H9 (cell line): Measurements from ENCODE around the gene SETDB2. TPM values are rescaled to one million over a fixed set of nuclear protein-coding genes. Genes with fewer than 3 reads are reported as not detected.

Source experiments
- DNase-seq: peaks from one replicate; pipeline ENCODE4 v3.0.0-alpha.2; 2017
- H2AFZ ChIP-seq: one replicate; pipeline ENCODE4 v1.6.1; 2013; ENCODE audit warnings: mild to moderate bottlenecking, low read length, control low read depth, moderate library complexity
- H2AK5ac ChIP-seq: 2 replicates; pipeline ENCODE4 v1.6.1; 2013; ENCODE audit warnings: low read length, control low read depth, mixed read lengths; ENCODE audit not compliant: insufficient read length
- H2BK120ac ChIP-seq: one replicate; pipeline ENCODE4 v1.6.1; 2013; ENCODE audit warnings: low read depth, mild to moderate bottlenecking, low read length, control low read depth, inconsistent platforms; ENCODE audit not compliant: poor library complexity, severe bottlenecking
- H2BK12ac ChIP-seq: 2 replicates; pipeline ENCODE4 v1.6.1; 2013; ENCODE audit warnings: low read length, control low read depth, mixed read lengths, low read depth; ENCODE audit not compliant: insufficient read length
- H2BK15ac ChIP-seq: 2 replicates; pipeline ENCODE4 v1.6.1; 2013; ENCODE audit warnings: low read depth, low read length, control low read depth
- H2BK20ac ChIP-seq: one replicate; pipeline ENCODE4 v1.6.1; 2013; ENCODE audit warnings: low read depth, mild to moderate bottlenecking, low read length, control low read depth, inconsistent platforms; ENCODE audit not compliant: poor library complexity, severe bottlenecking
- H2BK5ac ChIP-seq: 2 replicates; pipeline ENCODE4 v1.6.1; 2013; ENCODE audit warnings: low read length, control low read depth, mixed read lengths; ENCODE audit not compliant: insufficient read length
- H3K14ac ChIP-seq: 2 replicates; pipeline ENCODE4 v1.6.1; 2013; ENCODE audit warnings: low read length, control low read depth; ENCODE audit not compliant: insufficient read depth
- H3K18ac ChIP-seq: 2 replicates; pipeline ENCODE4 v1.6.1; 2013; ENCODE audit warnings: low read depth, mild to moderate bottlenecking, mixed read lengths, low read length, control low read depth; ENCODE audit not compliant: insufficient read length
- H3K23ac ChIP-seq: 2 replicates; pipeline ENCODE4 v1.6.1; 2013; ENCODE audit warnings: low read length, control low read depth, mixed read lengths, low read depth; ENCODE audit not compliant: insufficient read length
- H3K23me2 ChIP-seq: 2 replicates; pipeline ENCODE4 v1.6.1; 2013; ENCODE audit warnings: low read depth, mild to moderate bottlenecking, mixed read lengths, low read length, control low read depth; ENCODE audit not compliant: insufficient read length, poor library complexity, severe bottlenecking
- H3K27ac ChIP-seq: 2 replicates; pipeline ENCODE4 v1.5.1; 2013; ENCODE audit warnings: low read length, control low read depth, mixed read lengths, low read depth; ENCODE audit not compliant: insufficient read length
- H3K27me3 ChIP-seq: 2 replicates; pipeline ENCODE4 v1.6.1; 2013; ENCODE audit warnings: low read length, control low read depth, inconsistent platforms; ENCODE audit not compliant: insufficient read depth
- H3K4ac ChIP-seq: 2 replicates; pipeline ENCODE4 v1.6.1; 2013; ENCODE audit warnings: low read depth, mild to moderate bottlenecking, control low read depth, inconsistent platforms, low read length, moderate library complexity
- H3K4me1 ChIP-seq: 2 replicates; pipeline ENCODE4 v1.6.1; 2013; ENCODE audit warnings: low read length, control low read depth, inconsistent platforms; ENCODE audit not compliant: insufficient read depth
- H3K4me2 ChIP-seq: 2 replicates; pipeline ENCODE4 v1.6.1; 2013; ENCODE audit warnings: low read length, control low read depth, mixed read lengths; ENCODE audit not compliant: insufficient read length, insufficient read depth
- H3K56ac ChIP-seq: 2 replicates; pipeline ENCODE4 v1.6.1; 2013; ENCODE audit warnings: low read depth, mild to moderate bottlenecking, mixed read lengths, low read length, control low read depth; ENCODE audit not compliant: insufficient read length
- H3K79me1 ChIP-seq: 2 replicates; pipeline ENCODE4 v1.6.1; 2013; ENCODE audit warnings: low read depth, mild to moderate bottlenecking, moderate library complexity, low read length, control low read depth, inconsistent platforms; ENCODE audit not compliant: insufficient read depth, poor library complexity, severe bottlenecking
- H3K79me2 ChIP-seq: 2 replicates; pipeline ENCODE4 v1.6.1; 2013; ENCODE audit warnings: low read length, control low read depth, inconsistent platforms; ENCODE audit not compliant: insufficient read depth
- H3K9ac ChIP-seq: 2 replicates; pipeline ENCODE4 v1.6.1; 2013; ENCODE audit warnings: low read length, control low read depth, mixed read lengths; ENCODE audit not compliant: insufficient read length; ENCODE audit errors: extremely low read depth
- H3K9me3 ChIP-seq: one replicate; pipeline ENCODE4 v1.6.1; 2013; ENCODE audit warnings: low read depth, low read length, inconsistent platforms; ENCODE audit not compliant: control insufficient read depth
- H3T11ph ChIP-seq: one replicate; pipeline ENCODE4 v1.6.1; 2013; ENCODE audit warnings: mild to moderate bottlenecking, low read length, control low read depth, inconsistent platforms
- H4K20me1 ChIP-seq: one replicate; pipeline ENCODE4 v1.6.1; 2013; ENCODE audit not compliant: control insufficient read depth, insufficient read length, insufficient read depth
- H4K5ac ChIP-seq: 2 replicates; pipeline ENCODE4 v1.6.1; 2013; ENCODE audit warnings: low read depth, mild to moderate bottlenecking, mixed read lengths, low read length, control low read depth; ENCODE audit not compliant: insufficient read length
- H4K8ac ChIP-seq: replicated peaks from 2 replicates; pipeline ENCODE4 v1.6.1; 2013; ENCODE audit warnings: low read length, control low read depth, mixed read lengths, low read depth; ENCODE audit not compliant: insufficient read length
- H4K91ac ChIP-seq: 2 replicates; pipeline ENCODE4 v1.6.1; 2013; ENCODE audit warnings: low read depth, mild to moderate bottlenecking, moderate library complexity, mixed read lengths, low read length, control low read depth; ENCODE audit not compliant: insufficient read length
- H3K27ac Mint-ChIP-seq, 3 experiments: 2 replicates in 2 of 3; 3 replicates in 1 of 3; pipeline ENCODE4 v1.8.0; 2020 to 2021; ENCODE audit warnings: mixed read lengths in 3 of 3, mild to moderate bottlenecking in 1 of 3, moderate library complexity in 1 of 3
- H3K27me3 Mint-ChIP-seq: 2 replicates; pipeline ENCODE4 v1.8.0; 2021; ENCODE audit warnings: low read depth, mild to moderate bottlenecking, moderate library complexity, mixed read lengths
- H3K36me3 Mint-ChIP-seq, 3 experiments: 2 replicates in 2 of 3; 3 replicates in 1 of 3; pipeline ENCODE4 v1.8.0; 2020 to 2021; ENCODE audit warnings: low read depth in 3 of 3, mixed read lengths in 3 of 3; ENCODE audit not compliant: insufficient read depth in 1 of 3
- H3K4me1 Mint-ChIP-seq, 2 experiments: 2 replicates each; pipeline ENCODE4 v1.8.0; 2020; ENCODE audit warnings: mixed read lengths in 2 of 2
- H3K4me3 Mint-ChIP-seq, 2 experiments: 2 replicates in 1 of 2; 3 replicates in 1 of 2; pipeline ENCODE4 v1.8.0; 2020 to 2021; ENCODE audit warnings: mild to moderate bottlenecking in 2 of 2, mixed read lengths in 2 of 2, moderate library complexity in 1 of 2
- H3K9me3 Mint-ChIP-seq, 2 experiments: 2 replicates in 1 of 2; 3 replicates in 1 of 2; pipeline ENCODE4 v1.8.0; 2020; ENCODE audit warnings: mild to moderate bottlenecking in 2 of 2, mixed read lengths in 2 of 2, moderate library complexity in 1 of 2
- WGBS: extraction: QIAGEN DNeasy Blood & Tissue Kit; methylation state at CpG from one replicate; pipeline ENCODE4 v1.1.7; 2013; ENCODE audit warnings: missing lambda C conversion rate, low lambda C conversion rate, mixed read lengths; ENCODE audit not compliant: insufficient read length; ENCODE audit errors: extremely low coverage; 5-methylcytosine and 5-hydroxymethylcytosine counted together
- total RNA-seq: library from RNA; stranded (reverse); gene quantifications from 2 replicates; pipeline ENCODE4 v1.2.1, GENCODE V29; 2021
- TF ChIP-seq, protein P1 (sequence below): fragments of 200-600 bp; sonication (generic); conservative IDR thresholded peaks from 3 replicates; pipeline ENCODE4 v1.8.0; 2021; ENCODE audit warnings: antibody characterized with exemption, mild to moderate bottlenecking

The SETDB2 gene
- total RNA-seq, 1 experiment from 2014 or later: 5.7 TPM

DNA sequence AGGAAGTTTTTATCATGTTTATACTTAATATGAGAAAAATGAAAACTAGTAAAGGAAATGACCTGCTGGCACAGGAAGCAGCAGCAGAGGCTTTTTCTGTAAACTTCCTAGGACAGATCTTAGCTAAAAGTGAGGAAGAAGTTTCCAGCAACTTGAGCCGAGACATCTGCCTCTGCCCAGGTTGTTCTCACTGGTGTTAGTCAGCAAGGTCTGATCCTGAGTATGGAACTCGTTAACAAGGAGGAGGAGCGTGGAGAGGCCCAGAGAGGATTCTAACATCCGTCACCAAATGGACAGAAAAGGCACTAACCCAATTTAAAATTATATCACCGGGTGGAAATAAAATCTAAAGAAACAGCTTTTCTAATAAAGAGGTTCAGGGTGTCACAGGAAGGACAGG is 95.2 kb downstream of the SETDB2 start:
- H3K9ac ChIP-seq: no peak overlapping the region
- H3K27ac ChIP-seq: no peak overlapping the region
- no peak overlapping the region for H2AFZ ChIP-seq
- no peaks in the 10 kb centered on the region for H3K79me1 ChIP-seq
- no peak overlapping the region for H3K4ac ChIP-seq
- H2AK5ac ChIP-seq: no peak overlapping the region
- no peaks in the 10 kb centered on the region for H4K20me1 ChIP-seq
- no peak for DNase-seq
- no peak overlapping the region for H3K4me2 ChIP-seq
- no peak overlapping the region for H3K23ac ChIP-seq
- H3T11ph ChIP-seq: no peak overlapping the region
- Mint-ChIP-seq H3K4me1 (peaks cover 7 to 9% of the 10 kb centered on the region in 2 experiments; a peak in 1 of 4 replicates), H3K9me3 (no peaks in the 10 kb centered on the region), H3K27me3 (no peaks in the 10 kb centered on the region), H3K36me3 (peaks cover 2 to 45% (median 31%) of the 10 kb centered on the region in 3 experiments; a peak in 6 of 7 replicates), H3K27ac (peak overlapping the region in 2 of 3 experiments; percentile 9 to 34; a peak in 1 of 7 replicates), H3K4me3 (no peak overlapping the region)
- H2BK120ac ChIP-seq: no peak overlapping the region
- H3K18ac ChIP-seq: no peak overlapping the region
- H3K9me3 ChIP-seq: no peaks in the 10 kb centered on the region
- no peak overlapping the region for H4K8ac ChIP-seq
- H2BK15ac ChIP-seq: no peak overlapping the region
- TF ChIP-seq, protein P1, sequence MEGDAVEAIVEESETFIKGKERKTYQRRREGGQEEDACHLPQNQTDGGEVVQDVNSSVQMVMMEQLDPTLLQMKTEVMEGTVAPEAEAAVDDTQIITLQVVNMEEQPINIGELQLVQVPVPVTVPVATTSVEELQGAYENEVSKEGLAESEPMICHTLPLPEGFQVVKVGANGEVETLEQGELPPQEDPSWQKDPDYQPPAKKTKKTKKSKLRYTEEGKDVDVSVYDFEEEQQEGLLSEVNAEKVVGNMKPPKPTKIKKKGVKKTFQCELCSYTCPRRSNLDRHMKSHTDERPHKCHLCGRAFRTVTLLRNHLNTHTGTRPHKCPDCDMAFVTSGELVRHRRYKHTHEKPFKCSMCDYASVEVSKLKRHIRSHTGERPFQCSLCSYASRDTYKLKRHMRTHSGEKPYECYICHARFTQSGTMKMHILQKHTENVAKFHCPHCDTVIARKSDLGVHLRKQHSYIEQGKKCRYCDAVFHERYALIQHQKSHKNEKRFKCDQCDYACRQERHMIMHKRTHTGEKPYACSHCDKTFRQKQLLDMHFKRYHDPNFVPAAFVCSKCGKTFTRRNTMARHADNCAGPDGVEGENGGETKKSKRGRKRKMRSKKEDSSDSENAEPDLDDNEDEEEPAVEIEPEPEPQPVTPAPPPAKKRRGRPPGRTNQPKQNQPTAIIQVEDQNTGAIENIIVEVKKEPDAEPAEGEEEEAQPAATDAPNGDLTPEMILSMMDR: no peak
- no peak overlapping the region for H2BK20ac ChIP-seq
- no peak overlapping the region for H3K14ac ChIP-seq
- no peak overlapping the region for H2BK5ac ChIP-seq
- H3K4me1 ChIP-seq: no peaks in the 10 kb centered on the region
- no peak overlapping the region for H4K5ac ChIP-seq
- WGBS: no CpG with 5 or more reads among the region's 5 CpGs
- H3K23me2 ChIP-seq: no peaks in the 10 kb centered on the region
- H3K79me2 ChIP-seq: no peaks in the 10 kb centered on the region
- no peak overlapping the region for H3K56ac ChIP-seq
- no peak overlapping the region for H2BK12ac ChIP-seq
- no peaks in the 10 kb centered on the region for H3K27me3 ChIP-seq
- no peak overlapping the region for H4K91ac ChIP-seq
